HT1080 (cell line): ENCODE results near the gene CRYZL1. TPM values are rescaled to one million over a fixed set of nuclear protein-coding genes. Genes with fewer than 3 reads are reported as not detected.
"Not testable (repeated sequence)": the region's sequence is repeated elsewhere in the genome, so short reads cannot be mapped to it uniquely, and the experiment has no call there.

Experiments
- DNase-seq: peaks from one replicate; pipeline ENCODE4 v3.0.0-alpha.2; 2015; ENCODE audit warnings: low read depth
- total RNA-seq: library from RNA; depleted of rRNA; stranded (reverse); fragments of >200 nt; shearing (Covaris generic); gene quantifications from 2 replicates; pipeline ENCODE4 v1.2.3, GENCODE V29; 2014

CRYZL1 gene
- total RNA-seq, 1 experiment from 2014 or later: 23.2 TPM

DNA sequence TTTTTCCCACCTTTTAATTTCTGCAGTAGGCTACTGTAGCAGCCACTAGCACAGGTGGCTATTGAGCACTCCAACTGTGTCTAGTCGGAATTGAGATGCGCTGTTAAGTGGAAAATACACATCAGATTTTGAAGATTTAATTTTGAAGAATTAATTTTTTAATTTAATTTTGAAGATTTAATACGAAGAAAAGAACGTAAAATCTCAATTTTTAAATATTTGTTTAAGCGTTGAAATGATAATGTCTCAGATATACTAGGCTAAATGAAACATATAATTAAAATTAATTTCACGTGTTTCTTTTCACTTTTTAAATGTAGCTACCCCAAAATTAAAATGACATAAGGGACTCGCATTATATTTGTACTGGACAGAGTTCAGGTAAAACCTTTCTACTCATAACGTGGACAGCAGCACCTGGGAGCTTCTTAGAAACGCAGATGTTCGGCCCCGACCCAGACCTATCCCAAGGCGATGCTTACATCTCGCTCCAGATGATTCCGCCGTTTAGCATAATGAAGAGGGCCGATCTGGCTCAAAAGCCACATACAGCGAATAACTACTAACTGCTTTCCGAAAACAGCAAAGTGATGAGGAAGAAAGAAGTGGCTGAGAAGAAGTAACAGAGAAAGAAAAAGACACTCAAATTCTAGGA is 717 bp downstream of the CRYZL1 start:
- DNase-seq: no peak

DNA sequence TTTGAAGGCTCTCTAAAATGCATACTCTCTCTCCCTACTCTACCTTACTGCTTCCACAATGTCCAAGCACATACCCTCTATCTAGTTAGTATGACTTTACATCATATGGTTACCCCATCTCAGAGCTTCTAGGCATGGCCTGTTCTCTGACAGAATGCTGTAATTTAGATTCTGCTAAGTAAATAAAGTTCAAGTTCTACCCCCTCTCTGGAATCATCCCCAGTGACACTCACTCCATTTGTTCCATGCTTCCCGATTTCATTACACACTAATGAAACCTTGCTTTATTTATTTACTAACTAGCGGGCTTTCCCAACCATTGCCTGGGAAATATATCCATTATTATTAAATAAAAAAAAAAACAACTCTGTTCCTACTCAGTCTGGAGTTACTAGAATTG is 7.3 kb downstream of the CRYZL1 start:
- DNase-seq: no peak

DNA sequence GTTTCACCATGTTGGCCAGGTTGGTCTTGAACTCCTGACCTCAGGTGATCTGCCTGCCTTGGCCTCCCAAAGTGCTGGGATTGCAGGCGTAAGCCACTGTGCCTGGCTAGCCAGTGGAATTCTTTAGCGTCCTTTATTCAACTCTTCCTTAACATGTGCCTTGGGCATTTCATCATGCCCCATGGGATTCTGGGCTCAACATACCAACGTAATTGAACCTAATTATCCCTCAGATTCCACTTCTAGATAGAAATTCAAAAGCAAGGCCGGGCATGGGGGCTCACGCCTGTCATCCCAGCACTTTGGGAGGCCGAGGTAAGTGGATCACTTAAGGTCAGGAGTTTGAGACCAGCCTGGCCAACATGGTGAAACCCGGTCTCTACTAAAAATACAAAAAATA is 15.4 kb downstream of the CRYZL1 start:
- not testable (repeated sequence) for DNase-seq

DNA sequence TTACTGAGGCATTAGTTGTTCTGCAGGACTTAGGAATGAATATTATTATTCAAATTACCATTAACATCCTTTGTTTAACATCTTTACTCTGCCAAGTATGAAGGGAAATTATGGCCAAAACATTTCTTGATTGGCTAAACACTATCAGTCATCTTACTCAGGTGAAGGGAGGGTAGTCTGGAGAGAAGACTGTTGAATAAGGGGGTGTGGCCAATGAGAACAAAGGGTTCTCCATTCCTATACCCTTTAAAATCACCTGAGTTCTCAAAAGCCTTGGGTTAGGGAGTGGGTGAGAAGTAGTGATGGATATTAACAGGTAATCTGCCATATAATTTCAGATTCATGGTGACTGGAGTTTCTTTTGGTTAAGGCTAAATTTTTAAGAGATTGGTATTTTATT is 19.3 kb downstream of the CRYZL1 start:
- DNase-seq: no peak

DNA sequence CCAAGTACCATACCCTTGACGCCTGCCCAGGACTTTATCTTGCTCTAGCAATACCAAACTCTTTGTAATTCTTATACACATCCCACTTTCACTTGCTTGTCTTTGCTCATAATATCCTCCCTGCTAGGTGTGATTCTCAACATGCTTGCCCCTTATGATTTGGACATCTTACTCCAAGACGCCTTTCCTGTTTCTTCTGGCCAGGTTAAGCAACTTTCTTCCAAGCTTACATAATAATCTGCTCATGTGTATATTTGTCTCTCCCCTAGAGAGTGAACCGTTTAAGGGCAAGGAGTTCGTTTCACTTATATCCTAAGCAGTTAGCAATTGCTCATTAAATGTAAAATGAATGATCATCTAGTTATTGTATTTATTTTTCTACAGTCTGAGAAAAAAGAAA is 21.8 kb downstream of the CRYZL1 start:
- DNase-seq: no peak

DNA sequence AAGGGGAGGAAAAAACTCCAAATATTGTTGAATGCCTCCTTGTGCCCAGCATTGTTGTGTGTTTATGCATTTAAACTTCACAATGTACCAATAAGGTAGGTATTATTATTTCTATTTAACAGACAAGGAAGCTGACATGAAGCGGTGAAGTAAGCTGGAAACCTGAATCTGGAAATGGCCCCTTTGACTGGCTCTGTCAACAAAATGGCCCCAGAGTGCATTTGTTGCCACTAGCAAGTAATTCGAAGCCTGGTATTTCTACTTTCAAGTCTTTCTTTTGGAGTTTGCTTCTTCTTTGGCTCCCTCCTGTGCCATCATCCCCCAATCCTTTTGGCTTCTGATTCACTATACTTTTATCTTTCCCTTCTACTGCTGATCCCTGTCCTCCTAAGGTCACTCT is 23.1 kb downstream of the CRYZL1 start:
- no peak for DNase-seq

DNA sequence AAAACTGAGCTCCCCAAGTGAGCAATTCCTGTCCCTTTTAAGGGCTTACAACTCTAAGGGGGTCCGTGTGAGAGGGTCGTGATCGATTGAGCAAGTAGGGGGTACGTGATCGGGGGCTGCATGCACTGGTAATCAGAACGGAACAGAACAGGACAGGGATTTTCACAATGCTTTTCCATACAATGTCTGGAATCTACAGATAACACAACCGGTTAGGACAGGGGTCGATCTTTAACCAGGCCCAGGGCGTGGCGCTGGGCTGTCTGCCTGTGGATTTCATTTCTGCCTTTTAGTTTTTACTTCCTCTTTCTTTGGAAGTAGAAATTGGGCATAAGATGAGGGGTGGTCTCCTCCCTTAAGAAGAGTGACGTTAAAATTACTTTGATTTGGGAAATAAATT is 24.0 kb downstream of the CRYZL1 start:
- DNase-seq: not testable (repeated sequence)

DNA sequence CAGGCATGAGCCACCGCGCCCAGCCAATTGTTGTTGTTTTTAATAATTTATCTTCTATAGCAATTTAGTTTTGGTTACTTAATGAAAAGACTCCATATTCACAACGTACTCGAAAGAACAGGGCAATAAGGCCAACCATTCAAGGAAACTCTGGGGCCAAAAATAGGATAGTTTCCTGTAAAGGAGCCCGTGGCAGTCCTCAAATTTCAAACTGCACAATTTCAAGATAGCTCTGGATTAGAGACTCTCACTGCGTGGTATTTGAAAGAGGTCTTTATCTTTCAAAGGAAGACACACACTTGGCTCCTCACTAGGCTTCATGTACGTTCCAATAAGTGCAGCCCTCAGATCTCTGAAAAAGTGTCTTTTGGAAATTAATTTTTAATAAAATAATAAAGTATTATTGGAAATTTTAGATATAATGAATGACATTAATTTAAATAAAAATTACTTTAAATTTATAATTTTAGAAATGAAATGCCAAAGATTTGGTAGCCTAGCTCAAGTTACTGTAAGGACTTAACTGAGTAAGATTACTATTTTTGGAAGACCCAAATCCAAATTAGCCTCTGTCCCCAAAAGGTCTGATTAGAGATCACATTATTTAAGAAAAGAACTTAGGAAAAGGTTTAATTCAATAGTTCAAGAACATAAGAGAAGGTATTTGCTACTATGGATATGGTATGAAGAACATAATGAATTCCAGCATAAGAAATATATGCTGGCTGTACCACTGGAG is 30.4 kb downstream of the CRYZL1 start:
- DNase-seq: no peak

DNA sequence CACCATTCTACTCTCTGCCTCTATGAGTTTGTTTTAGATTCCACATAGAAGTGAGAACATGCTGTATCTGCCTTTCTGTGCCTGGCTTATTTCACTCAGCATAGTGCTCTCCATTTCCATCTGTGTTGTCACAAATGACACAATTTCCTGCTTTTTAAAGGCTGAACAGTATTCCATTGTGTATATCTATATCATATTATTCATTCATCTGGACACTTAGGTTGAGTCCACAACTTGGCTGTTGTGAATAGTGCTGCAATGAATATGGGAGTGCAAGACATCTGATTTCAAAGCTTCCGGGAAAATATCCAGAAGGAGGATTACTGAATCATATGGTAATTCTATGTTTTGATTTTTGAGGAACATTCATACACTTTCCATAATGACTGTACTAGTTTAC is 33.0 kb downstream of the CRYZL1 start:
- peak; percentile 36 for DNase-seq

DNA sequence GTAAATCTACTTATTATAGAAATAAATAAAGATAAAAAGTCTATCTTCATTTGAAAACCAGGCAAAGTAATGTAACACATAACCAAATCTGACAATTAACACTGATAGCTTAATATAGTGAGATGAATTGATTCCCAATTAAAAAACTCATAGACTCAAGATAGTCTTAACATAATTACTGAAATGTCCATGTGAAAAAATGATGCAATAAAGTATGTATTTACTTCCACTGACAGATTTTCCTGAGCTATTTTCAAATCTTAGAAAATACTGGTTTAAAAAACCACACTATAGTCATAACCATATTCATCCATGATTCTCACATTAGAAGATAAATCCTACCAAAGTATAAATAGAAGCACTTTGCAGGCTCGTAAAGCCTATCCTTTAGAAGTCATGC is 43.5 kb downstream of the CRYZL1 start:
- DNase-seq: no peak

DNA sequence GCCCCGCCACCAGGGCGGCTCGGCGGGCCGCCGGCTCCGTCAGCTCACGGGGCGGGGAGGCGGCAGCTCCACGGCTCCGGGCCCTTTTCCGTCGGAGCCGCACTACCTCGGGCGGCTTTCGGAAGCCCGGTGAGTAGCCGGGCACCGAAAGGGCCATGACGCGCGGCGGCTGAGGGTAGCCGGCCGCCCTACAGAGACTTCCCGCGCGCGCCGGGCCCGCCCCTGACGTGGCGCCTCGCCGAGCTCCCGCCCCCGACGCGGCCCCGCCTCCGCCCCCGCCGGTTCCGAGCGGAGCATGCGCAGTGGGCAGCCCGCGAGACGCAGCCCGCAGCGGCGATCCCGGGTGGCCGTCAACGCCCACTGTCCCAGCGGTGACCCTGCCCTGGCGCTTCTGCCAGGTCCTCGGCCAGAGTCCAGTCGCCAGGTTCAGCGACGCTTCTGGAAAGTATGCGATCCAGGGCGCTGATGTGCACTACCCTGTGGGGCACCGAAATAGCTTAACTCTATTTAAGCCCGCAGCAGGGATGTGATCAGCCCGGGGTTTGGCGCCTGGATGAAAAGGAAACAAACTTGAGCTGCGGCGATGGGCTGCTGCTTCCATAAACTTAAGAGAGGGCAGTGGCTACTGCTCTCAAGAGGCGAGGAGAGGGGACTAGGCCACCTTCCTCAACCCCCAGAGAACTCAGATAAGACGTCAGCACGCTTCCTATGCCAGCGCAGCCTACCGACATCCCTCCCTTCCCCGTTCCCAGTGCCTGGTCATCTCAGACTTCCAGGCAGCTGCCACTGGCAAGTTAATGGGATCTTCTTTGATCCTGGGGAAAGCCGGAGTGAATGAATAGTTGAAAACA is 52.8 kb downstream of the CRYZL1 start, which contains the start of gene DONSON:
DONSON (minus strand) TSS at position 200 of the 851 bp plus-strand sequence; CDS start at position 157, 43 bp downstream.
- peak; percentile 69 for DNase-seq

DNA sequence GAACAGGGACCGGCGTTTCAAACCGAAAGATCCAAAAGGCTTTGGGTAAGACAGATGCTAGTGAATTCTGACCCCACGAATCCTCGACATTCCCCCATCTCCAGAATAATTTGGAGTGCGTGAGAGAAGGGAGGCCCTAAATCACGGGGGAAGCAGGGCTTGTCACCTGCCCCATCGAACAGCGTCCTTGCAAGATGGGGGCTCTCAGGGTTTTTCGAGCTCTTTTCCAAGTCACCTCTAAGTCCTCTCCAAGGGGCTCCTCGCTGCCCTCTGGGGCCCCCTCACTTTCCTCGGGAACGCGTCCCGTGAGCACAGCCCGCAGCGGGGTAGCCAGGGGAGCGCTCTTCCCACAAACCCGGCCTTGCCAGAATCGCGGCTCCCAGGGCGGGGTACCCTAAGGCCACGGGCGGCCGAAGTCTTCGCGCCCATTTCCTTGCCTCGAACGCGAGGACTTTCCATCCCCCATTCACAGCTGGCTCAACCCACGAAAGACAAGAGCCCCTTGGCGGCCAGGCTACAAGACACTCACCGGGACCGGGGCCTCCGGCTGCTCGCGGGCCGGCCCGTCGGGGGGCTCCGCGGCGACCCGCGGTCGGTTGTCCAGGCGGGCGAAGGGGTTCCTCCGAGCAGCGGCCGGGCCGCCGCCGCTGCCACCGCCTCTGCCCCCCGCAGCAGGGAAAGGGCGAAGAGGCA is 53.6 kb downstream of the CRYZL1 start:
- peak; percentile 34 for DNase-seq

DNA sequence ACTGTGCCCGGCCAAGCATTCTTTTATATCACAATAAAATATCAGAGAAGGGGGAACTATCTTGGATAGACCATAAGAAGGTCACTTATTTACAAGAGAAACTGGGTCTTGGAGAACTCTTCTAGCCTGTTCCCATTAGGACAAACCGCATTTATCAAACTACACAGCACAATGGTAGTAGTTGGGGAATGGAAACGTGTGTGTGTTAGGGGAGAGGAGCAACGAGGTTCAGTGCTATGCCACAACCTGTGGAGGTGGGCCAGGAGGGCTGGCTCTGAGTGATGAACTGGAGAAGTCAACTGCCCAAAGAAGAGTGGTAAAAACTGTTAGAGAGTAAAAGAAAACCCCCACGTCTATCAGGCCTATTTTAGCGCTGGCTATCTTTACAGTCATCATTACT is 54.6 kb downstream of the CRYZL1 start:
- DNase-seq: no peak

DNA sequence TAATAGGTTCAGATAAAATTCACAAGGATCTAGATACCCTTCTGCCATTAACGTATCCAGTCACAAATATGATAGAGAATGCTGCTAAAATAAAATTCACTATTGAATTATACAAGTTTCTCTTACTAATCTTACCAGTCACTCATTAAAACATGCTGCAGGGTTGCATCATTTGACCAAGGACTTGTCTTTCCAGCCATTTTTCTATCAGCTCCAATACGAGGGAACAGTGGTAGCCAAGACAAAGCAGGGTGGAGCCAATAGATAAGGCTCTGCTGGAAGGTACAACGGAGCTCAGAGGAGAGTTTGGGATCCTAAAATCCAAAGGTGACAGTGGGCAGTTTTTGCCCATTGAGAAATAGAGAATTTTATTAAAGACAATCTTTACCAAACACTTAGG is 57.1 kb downstream of the CRYZL1 start:
- DNase-seq: no peak

DNA sequence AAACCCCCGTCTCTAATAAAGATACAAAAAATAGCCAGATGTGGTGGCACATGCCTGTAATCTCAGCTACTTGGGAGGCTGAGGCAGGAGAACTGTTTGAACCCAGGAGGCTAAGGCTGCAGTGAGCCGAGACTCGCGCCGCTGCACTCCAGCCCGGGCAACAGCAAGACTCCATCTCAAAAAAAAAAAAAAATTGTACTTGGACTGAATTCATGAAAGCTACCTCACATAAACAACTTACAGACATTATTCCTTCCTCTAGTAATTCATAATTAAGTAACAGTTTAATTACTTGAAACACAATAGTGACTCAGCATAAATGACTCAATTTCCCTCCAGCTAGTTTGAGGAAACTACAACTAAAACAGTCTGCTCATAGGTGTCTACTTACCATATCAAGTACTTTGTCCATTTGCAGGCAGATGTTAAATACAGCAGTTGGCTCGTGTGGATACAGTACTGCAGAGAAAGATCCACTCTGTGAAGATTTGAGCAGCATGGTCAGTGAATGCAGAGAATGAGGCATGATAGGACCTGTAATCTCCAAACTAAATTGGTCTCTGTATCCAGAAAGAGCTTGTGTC is 62.5 kb downstream of the CRYZL1 start:
- DNase-seq: no peak

DNA sequence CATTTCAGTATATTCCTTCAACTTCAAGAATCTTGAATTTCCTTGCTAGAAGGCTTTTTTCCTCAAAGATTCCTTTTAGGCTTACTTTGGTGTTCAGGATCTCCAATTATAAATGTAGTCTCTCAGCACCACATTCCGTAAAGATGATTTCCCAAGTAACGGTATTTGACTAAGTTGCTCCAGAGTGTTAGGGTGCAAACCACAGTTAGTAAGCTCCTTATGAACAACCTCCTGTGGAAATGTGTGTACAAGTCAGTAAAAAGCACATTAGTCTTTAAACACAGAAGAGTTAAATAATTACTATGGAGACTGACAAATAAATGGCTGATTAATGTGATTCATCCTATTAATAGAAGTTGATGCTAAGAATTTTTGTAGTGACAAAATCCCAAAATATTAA is 63.3 kb downstream of the CRYZL1 start:
- no peak for DNase-seq

DNA sequence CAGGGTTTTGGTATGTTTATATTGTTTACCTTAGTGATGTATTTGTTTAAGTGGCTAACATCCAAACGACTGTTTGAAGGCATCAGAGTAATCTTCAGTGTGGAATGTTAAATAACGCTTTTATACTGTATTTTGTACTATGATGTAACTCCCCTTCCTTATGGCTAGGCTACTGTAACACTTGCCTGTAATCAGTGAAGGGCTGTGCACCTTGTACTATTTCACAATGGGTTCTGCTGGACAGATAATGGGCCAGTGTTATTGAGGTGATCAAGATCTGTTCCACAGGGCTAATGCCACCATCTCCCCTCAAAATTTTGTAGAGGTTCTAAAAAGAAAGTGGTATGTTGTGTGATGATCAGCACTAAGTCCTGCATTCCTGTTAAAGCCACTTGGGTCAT is 64.8 kb downstream of the CRYZL1 start:
- DNase-seq: not testable (repeated sequence)

DNA sequence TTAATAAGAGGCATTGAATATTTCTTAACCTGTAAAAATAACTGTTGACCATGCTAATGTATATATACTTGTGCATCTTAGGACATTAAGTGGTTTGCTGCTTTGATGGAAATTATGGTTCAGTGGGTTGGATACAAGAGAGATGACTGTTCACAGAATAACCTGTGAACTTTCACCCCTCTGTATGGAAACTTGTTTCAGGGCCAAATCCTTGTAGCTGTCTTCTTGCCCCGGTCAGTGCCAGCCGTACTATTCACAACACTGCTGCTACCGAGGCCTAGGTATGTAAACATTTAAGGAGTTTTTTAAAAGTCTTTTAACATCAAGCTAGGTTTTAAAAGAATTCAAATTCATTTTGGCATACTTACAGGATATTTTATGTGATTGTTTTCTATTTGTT is 69.2 kb downstream of the CRYZL1 start:
- DNase-seq: no peak

DNA sequence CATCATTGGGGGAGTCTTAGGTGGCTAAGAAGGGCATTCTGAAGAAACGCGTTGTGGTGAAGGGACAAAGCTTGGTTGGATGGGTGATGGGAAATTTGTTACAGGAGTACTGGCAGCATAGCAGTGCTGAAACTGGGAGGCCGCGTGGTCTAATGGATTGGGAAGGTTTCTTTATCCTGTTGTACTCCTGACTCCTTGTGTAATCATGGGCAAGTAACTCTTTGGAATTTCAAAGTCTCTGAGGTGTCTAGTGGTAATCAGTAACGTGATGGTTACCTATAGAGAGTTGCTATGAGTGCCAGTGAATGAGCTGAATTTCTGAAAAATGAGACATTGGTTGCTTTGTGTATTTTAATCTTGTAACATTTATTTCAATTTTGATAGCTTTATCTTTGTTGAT is 71.5 kb downstream of the CRYZL1 start:
- DNase-seq: no peak

DNA sequence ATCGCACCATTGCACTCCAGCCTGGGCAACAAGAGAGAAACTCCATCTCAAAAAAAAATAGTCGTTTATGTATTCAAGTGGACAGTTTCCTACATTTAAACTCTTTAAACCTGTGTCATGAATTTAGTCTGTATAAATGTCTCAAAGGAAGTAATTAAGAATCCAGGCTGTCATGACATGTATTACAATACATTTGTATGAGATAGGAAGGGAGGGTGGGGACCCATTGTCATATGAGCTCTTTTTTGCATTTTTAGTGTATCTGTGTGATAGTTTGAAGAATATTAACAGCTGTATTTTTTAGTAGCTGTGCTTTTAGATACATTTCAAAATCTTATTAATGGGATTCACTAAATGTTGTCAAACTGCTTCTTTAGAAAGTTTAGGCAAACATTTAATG is 73.1 kb downstream of the CRYZL1 start:
- no peak for DNase-seq

DNA sequence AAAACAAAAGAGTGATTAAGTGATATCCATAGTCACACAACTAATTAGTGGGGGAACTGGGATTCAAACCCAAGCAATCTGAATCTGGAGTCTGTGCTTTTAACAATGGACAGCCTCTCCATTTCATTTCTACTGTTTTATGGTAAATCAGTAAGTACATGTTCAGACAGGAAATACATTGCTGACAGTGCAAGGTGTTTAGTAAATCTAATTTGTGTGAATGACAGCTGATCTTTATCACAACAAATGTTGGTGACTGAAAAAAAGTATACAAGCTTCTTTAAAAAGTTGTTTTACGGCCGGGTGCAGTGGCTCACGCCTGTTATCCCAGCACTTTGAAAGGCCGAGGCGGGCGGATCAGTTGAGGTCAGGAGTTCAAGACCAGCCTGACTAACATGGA is 73.6 kb downstream of the CRYZL1 start:
- no peak for DNase-seq
